Glomerular visceral epithelial cell (primary cell): ENCODE results near the gene TCEANC2.
"Not testable (repeated sequence)": the region's sequence is repeated elsewhere in the genome, so short reads cannot be mapped to it uniquely, and the experiment has no call there.

Source experiments
- DNase-seq: peaks from one replicate; pipeline ENCODE4 v3.0.0-alpha.2; 2016; ENCODE audit errors: extremely low spot score

Gene TCEANC2

DNA sequence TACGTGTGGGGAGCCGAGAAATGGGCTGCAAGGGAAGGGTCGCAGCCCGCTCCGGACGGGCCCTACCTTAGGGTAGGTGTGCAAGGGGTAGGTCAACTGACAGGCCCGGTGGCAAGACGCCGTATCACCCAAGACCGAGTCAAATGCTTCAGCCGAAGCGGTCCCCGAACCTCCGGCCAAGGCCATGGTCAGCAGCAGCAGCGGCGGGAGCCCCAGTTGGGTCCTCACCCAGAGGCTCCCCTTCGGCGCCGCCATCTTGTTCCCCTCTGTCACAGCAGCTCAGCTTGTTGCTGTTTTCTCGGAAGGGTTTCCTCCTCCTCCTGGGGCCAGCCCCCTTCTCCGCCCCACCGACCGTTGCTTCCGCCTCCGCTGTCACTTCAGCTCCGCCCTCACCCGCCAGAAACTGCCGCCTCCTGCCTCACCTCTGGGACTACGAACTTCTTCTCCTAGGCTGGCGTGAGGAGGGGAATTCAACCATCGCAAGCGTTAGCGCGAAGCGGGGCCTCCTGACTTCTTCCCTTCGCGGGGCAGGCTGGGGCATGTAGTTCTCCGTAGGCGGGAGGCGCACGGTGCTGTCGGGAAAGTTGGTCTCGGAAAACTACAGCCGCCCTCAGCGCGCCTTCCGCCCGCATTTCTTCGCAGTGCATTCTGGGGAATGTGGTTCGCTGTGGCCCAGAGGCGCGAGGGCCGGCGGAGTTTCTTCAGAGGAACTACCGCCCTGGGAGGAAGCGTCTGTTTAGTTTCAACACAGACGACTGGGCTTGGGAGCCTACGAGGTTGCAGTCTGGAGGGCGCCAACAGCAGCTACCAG lies at the start of gene TCEANC2, which contains the start of gene TMEM59:
Gene TCEANC2, plus strand, starts transcription at position 675 of the 811 bp plus-strand sequence. CDS start 815 bp downstream, outside the sequence.
Gene TMEM59, minus strand, starts transcription at position 271 of the 811 bp plus-strand sequence. Its CDS starts 16 bp downstream, at position 255.
- DNase-seq = peak; percentile 99

DNA sequence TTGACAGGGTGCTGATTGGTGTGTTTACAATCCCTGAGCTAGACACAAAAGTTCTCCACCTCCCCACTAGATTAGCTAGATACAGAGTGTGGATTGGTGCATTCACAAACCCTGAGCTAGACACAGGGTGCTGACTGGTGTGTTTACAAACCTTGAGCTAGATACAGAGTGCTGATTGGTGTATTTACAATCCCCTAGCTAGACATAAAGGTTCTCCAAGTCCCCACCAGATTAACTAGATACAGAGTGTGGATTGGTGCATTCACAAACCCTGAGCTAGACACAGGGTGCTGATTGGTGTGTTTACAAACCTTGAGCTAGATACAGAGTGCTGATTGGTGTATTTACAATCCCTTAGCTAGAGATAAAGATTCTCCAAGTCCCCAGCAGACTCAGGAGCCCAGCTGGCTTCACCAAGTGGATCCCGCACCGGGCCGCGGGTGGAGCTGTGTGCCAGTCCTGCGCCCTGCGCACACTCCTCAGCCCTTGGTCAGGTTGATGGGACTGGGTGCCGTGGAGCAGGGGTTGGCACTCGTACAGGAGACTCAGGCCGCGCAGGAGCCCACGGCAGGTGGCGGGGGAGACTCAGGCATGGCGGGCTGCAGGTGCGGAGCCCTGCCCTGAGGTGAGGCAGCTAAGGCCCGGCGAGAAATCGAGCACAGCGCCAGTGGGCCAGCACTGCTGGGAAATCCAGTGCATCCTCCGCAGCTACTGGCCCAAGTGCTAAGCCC lies 49.5 kb upstream of the TCEANC2 start:
- DNase-seq = not testable (repeated sequence)

GRCh38 chr1:54004481-54005049 lies 48.8 kb upstream of the TCEANC2 start:
- DNase-seq = no peak

DNA sequence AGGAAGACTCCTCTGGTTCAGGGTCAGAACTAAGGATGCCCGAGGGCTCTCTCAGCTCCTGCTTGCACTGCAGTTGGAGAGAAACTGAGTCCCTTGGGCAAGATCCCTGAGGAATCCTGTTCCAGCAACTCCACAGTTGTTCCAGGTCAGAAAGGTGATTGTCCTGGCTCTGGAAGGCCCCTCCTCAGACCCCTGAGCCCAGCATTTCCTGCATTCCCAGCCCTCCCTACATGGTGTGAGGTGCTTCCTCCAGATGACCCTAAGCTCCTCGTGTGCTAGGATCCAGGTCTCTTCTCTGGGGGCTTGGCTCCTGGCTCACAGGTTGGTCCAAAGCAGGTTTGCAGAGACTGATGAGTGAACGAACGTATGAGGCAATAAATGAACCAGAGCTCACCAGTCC lies 46.9 kb upstream of the TCEANC2 start:
- no peak for DNase-seq

GRCh38 chr1:54007613-54008012 lies 45.8 kb upstream of the TCEANC2 start:
- no peak for DNase-seq

GRCh38 chr1:54008876-54009275 lies 44.5 kb upstream of the TCEANC2 start:
- DNase-seq = no peak

DNA sequence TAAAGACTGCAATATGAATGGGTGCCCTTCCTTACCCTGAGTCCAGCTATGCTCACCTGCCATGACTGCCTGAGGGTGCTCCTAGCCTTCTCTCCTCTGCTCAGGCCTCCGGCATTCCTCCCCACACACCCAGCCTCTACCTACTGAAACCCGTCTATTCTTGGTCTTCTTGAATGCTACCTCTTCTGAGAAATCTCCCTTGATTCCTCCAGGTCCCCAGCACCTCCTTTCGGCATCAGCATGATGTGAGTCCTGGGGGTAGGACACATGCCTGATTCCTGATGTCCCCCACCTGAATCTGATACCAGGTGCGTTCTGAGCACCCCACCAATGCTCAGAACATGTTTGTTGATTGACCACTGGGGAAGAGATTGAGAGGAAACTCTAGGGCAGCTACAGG lies 44.0 kb upstream of the TCEANC2 start:
- no peak for DNase-seq

DNA sequence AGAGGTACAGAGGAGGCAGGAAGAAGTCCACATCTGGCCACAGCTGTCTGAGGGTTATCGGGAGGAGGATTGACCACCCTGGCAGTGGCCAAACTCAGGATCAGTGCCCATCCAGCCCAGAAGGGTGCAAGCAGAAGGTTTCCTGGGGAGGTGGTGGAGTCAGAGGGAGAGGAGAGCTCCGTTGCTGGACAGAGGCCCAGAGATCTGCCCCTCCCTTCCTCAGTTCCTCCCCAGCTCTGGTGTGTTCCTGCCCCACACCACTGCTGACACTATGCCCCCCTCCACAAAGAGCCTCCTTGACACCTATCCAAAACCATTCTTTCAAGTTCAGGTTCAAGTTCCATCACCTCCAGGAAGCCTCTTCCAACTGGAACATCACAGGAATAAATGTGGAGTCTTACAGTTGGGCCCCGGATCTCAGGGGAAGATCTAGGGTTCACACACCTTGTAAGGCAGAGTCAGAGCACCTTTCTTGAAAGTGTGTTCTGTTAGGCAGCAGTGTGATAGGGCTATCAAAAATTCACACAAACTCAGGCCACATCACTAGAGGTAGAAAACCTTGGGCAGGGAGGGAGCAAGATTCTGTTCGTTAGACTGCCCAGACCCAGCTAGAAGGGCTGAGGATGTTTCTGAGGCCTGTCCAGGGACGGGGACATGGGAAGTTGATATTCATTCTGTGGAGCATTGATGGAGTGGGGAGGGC lies 42.8 kb upstream of the TCEANC2 start:
- no peak for DNase-seq

- DNase-seq = no peak
Measured at GRCh38 chr1:54011316-54012007, 41.9 kb upstream of the TCEANC2 start.

DNA sequence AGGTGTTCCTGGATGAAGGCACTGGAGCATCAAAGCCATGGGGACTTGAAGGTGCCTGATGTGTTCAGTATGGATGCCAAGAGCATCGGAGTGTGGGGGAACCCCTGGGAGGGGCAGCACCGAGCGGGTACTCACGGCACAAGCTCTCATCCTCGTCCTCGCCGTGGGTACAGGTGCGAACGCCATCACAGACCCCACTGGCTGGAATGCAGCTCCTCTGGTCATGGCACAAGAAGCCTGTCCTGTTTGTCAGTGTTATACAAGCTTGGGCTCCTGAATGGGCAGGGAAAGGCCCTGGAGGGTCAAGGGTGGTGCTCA lies 41.4 kb upstream of the TCEANC2 start:
- no peak for DNase-seq

DNA sequence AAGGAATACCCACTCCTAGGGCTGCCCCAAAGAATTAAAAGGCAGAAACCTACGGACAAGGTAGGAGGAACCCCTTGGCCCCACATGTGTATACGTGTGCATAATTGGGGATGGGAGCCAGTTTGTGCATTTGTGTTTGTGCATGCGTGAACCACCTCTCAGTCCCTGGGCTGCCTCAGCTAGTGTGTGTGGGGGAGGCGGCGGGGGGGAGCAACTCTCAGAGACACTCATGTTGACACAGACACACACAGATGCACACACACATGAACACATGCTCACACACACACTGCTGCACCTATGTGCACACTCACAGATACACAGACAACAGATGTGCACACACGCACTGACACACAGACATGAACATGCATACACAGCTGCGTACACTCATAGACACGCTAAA lies 40.5 kb upstream of the TCEANC2 start:
- no peak for DNase-seq

DNA sequence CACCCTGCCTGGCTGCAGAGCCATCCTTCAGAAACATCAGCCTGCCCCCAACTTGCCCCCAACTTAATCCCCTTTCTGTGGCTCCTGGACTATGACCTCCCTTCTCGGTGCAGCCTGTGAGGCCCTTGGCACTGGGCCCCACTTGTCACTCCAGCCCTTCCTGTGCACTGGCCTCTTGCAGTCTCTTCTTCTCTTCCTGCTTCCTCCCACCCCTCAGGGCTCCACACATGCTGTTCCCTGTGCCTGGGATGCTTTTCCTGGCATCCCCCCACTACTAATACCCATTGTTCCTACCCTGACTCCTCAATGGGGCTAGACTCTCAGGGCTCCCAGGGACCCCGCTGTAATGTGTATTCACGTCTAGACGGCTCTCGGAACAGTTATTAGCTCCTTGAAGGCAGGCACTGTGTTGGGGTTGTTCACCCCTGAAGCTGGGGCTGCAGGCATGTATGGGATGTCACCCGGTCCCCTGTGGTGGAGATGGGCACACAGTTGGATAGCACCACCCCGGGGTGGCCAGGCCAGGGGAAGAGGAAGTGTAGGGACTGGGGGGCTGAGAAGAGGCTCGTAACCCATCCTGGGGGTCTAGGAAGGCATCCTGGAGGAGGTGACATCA lies 39.9 kb upstream of the TCEANC2 start:
- DNase-seq = no peak

GRCh38 chr1:54014009-54014629 lies 39.3 kb upstream of the TCEANC2 start:
- no peak for DNase-seq

DNA sequence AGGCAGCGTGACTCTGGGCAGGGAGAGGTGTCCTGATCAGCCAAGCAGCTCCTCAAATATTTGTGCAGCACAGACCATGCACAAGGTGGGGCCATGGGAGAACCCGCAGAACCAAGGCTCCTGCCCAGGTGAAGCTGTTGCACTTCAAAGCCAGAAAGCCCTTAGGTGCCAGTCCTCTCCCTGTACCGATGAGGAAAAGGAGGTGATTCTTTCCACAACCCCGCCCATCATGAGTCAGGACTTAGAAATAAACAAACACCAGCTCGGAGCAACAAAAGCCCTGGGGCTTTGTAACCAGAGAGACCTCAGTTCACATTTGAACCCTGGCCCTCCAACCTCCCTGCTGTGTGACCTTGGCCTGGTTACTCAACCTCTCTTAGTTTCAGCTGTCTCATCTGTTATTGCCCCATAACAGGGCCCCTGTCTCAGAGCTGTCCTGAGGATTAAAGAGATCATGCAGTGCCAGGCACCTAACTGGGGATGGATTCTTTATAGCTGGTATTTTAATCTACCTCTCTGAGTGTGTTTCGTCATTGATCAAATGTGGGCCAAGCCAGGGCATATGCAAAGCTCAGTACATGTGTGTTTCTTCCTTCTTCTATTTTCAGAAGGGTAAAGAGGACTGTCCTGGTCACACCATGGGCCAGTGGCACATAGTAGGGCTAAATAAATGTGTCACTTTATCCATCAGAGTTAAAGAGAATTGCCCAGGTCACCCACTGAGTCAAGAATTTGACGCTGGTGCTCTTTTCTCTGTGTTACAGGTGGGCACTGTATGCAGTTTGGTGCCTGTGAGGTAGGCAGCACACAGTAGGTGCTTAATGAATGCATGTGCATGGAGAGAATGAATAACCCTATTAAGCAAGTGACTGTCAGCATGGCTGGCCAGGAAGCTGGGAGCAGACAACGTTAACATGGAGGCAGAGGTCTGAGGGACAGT lies 36.8 kb upstream of the TCEANC2 start:
- no peak for DNase-seq

- DNase-seq = no peak
Measured at GRCh38 chr1:54017979-54018378, 35.4 kb upstream of the TCEANC2 start, which contains the start of gene LDLRAD1. LDLRAD1 (minus strand) TSS chr1:54018186; CDS start chr1:54018112, 74 bp downstream.

GRCh38 chr1:54018635-54019034 lies 34.8 kb upstream of the TCEANC2 start:
- no peak for DNase-seq

GRCh38 chr1:54019562-54020176 lies 33.7 kb upstream of the TCEANC2 start:
- DNase-seq = not testable (repeated sequence)

- DNase-seq = no peak
Measured at GRCh38 chr1:54024358-54024757, 29.1 kb upstream of the TCEANC2 start.

- DNase-seq = not testable (repeated sequence)
Measured at GRCh38 chr1:54024811-54025210, 28.6 kb upstream of the TCEANC2 start.
